DMS114 treated with DMSO at 0.1 percent for 48 hours (cell line): Measurements from ENCODE around the gene IDH2.
"Not testable (repeated sequence)": the region's sequence is repeated elsewhere in the genome, so short reads cannot be mapped to it uniquely, and the experiment has no call there.

ENCODE experiments used
- DNase-seq: peaks from one replicate; lab custom pipeline; 2025; ENCODE audit not compliant: unreplicated experiment; lab: John Stamatoyannopoulos, UW

IDH2 gene

GRCh38 chr15:90085565-90085964 lies 16.7 kb downstream of the IDH2 start:
- DNase-seq: no peak

DNA sequence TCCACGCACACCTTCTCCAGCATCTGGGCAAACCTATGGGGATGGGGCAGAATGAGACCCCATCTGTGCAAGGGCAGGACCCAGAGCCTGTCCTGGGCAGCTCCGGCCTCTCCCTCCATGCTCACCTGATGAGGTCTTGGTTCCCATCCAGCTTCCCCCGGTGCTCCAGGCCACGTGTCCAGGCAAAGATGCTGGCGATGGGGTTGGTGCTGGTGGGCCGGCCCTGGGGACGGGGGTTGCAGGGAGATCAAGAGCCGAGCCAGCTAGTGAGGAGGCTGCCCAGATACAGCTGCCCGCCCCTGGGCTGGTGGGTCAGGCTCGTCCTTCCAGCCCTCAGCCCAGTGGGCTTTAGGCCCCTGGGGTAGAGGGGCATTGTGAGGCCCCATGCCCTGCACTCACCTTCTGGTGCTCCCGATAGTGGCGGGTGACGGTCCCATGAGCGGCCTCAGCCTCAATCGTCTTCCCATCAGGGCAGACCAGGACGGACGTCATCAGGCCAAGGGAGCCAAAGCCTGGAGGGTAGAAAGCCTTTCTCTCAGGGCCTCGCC lies 17.3 kb downstream of the IDH2 start:
- no peak for DNase-seq

- DNase-seq: no peak
Observed at GRCh38 chr15:90083954-90084607, 18.2 kb downstream of the IDH2 start.

DNA sequence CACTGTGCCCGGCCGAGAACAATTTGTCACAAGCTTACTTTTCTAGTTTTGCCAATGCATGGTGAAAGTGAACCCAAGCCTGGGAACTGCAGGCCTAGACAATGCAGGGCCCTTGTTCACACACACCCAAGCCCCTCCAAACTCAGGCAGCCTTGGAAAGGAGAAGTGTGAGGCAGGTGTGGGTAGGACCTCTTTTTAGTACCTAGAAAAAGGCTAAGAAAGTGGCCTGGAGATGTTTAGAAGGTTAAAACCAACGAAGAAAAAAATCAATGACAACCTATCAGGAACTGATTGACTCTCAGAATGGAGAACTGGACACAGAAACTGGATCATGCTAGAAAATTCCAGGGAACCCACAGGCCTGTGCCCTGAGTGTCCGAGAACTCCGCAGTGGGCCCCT lies 18.8 kb downstream of the IDH2 start:
- no peak for DNase-seq

DNA sequence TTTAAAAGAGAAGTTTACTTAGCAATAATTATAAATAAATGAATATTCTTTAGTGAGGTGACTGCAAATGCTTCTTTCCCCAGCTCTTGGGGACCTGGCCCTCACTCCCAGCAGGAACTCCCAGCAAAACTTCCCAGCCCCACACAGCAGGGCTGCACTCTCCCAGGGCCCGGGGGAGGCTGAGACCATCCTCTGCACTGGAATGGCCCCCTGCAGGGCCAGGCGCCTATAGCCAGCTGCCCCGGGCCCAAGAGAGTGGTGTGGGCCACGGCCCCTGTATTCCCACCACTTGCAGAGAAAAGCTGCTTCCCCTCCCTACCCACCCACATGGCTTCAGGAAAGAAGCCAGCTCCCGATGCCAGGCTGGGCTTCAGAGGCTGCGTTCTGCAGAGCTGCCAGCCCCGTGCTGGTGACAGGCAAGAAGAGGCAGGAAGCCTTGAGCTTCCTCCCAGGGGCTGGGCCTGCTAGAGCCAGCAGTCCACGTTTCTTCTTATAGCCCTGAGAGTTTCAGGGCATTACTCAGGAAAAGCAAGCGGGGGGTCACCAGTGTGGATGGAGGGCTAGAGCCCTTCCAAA lies 20.0 kb downstream of the IDH2 start:
- DNase-seq: no peak

- DNase-seq: no peak
Observed at GRCh38 chr15:90080818-90081393, 21.4 kb downstream of the IDH2 start.

GRCh38 chr15:90080458-90080755 lies 21.9 kb downstream of the IDH2 start:
- DNase-seq: no peak

GRCh38 chr15:90079619-90080457 lies 22.4 kb downstream of the IDH2 start:
- DNase-seq: no peak

DNA sequence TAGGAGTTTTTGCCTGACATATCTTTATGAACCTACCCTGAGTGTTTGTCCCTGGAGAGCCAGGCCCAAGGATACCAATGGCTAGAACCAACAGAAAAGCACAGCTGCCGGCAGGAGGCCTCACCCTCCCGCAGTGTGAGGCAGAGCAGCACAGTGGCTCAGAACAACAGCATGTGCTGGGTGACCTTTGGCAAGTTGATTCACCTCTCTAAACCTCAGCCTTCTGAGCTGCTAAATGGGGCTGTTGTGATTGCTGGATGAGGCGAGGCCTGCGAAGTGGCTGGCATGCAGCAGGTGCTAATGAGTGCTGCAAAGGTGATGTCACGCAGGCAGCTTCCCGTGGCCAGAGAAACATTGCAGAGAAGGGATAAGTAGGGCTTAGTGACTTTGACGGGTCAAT lies 23.3 kb downstream of the IDH2 start:
- no peak for DNase-seq

GRCh38 chr15:90076716-90077115 lies 25.6 kb downstream of the IDH2 start:
- no peak for DNase-seq

- no peak for DNase-seq
Observed at GRCh38 chr15:90075420-90076289, 26.6 kb downstream of the IDH2 start.

DNA sequence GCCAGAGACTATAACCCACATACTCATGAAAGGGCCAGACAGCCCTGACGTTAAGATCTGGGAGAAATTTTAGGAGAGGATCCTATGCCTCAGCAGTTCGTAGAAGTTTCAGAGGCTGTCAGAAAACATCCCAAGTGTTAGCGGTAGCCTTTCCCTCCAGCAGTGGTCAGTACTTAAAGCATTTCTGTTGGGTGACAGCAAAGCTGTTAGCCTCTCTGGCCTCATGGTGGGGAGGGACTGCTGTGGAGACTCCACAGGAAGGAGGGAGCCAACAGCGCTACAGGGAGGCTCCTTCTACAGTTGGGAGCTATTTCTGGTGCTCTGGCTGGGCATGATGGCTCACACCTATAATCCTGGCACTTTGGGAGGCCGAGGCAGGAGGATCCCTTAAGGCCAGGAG lies 27.4 kb downstream of the IDH2 start:
- no peak for DNase-seq

- no peak for DNase-seq
Observed at GRCh38 chr15:90074023-90074422, 28.2 kb downstream of the IDH2 start.

GRCh38 chr15:90072978-90073640 lies 29.2 kb downstream of the IDH2 start:
- DNase-seq: no peak

GRCh38 chr15:90071220-90071807 lies 31.0 kb downstream of the IDH2 start:
- DNase-seq: peak; percentile 81

DNA sequence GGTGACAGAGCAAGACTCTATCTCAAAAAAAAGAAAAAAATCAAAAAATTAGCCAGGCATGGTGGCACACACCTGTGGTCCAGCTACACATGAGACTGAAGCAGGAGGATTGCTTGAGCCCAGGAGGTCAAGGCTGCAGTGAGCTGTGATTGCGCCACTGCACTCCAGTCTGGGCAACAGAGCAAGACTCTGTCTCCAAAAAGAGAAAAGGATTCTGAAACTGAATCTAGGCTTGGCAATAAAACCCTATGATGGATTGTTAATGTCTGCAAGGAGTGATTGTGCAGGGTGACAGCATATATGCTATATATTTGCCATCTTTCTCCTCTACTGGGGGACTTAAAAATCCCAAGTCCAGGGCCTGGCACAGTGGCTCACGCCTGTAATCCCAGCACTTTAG lies 31.6 kb downstream of the IDH2 start:
- DNase-seq: not testable (repeated sequence)

GRCh38 chr15:90067953-90068606 lies 34.2 kb downstream of the IDH2 start:
- DNase-seq: no peak

GRCh38 chr15:90067181-90067952 lies 34.9 kb downstream of the IDH2 start:
- DNase-seq: no peak

DNA sequence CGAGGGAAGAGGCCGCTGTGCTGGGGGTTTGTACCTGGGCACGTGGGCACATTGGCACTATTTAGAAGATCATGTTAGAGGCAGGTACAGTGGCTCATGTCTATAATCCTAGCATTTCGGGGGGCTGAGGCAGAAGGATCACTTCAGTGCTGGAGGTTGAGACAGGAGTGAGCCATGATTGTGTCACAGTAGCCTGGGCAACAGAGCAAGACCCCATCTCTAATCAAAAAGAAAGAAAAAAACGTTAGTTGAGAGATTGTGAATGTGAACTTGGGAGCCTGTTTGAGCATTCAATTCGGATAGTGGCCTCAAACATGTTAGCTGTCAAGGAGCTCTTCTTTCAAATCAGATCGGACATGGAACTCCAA lies 36.6 kb downstream of the IDH2 start:
- no peak for DNase-seq
